Kidney tubule cell (primary cell): ENCODE results near the gene CDKL1.
A peak's percentile ranks its signal among the peaks of the same experiment; 100 is the strongest.
"Not testable (repeated sequence)": the region's sequence is repeated elsewhere in the genome, so short reads cannot be mapped to it uniquely, and the experiment has no call there.

Experiments used
- DNase-seq: peaks from one replicate; pipeline ENCODE4 v3.0.0-alpha.2; 2018; ENCODE audit warnings: low spot score

CDKL1 gene

DNA sequence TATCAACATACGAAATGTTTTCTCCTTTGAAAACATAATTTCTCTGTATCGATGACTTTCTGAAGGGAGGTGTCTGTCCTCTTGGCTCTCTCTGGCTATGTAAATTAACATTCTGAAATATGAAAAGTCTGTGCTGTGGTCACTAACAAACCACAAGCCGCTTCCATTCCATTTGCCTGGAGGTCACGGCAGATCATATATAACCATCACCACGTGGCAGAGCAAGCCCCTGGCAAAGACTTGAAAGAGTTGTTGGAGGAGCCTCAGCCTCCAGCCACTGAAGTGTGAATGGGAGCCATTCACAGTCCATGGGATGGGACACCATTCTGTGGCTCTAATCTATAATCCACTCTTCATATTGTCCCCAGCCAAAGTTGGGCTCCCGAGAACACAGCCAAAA is 39.6 kb downstream of the CDKL1 start:
- DNase-seq: no peak

DNA sequence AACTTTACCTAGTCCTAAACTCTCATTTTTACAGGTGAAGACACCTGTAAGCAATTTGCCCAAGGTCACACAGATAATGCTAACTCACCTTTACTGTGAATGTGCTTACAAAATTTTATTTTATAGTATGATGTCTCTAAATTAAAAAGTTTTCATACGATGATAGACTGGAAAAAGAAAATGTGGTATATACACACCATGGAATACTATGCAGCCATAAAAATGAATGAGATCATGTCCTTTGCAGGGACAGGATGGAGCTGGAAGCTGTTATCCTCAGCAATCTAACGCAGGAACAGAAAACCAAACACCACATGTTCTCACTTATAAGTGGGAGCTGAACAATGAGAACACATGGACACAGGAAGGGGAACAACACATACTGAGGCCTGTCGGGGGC is 40.4 kb downstream of the CDKL1 start:
- DNase-seq: not testable (repeated sequence)

GRCh38 chr14:50355692-50356091 is 41.0 kb downstream of the CDKL1 start:
- DNase-seq: peak; percentile 40

- DNase-seq: no peak
Observed at GRCh38 chr14:50354527-50354926, 42.2 kb downstream of the CDKL1 start.

DNA sequence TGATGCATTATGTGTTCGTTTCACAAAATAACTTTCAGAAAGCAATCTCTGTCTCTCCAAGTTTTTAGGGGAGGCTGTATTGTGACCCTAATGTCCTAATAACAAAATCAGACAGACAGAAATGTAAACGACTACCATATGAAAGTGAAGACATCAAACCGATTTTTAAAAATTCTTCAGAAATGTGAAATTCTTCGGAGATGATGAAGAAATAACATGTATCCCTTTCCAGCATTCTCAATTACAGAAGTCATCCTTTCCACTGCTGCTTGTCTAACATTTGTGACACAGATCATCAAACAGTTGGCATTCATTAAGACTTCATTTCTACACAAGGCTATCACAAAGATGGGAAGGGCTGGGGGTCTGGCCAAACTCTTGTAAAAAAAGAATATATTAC is 43.6 kb downstream of the CDKL1 start:
- no peak for DNase-seq

GRCh38 chr14:50352584-50352983 is 44.1 kb downstream of the CDKL1 start:
- DNase-seq: no peak

GRCh38 chr14:50350975-50351374 is 45.7 kb downstream of the CDKL1 start:
- peak; percentile 81 for DNase-seq

GRCh38 chr14:50348933-50349332 is 47.7 kb downstream of the CDKL1 start:
- no peak for DNase-seq

DNA sequence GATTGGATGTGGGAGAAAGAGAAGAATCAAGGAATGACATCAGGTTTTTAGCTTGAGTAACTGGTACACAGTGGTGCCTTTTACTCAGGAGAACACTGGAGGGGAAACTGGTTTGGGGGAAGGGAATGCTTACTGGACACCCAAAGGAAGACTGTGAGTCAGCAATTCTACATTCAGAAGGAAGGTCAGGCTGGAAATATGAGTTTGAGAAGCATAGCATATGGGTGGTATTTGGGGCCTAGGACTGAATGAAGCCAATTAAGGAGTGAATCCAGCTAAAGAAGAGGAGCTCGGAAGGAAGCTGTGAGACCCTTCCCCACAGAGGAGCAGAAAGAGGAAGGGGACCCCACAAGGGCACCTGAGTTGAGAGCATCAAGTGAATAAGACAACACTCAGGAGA is 49.2 kb downstream of the CDKL1 start:
- peak; percentile 73 for DNase-seq

DNA sequence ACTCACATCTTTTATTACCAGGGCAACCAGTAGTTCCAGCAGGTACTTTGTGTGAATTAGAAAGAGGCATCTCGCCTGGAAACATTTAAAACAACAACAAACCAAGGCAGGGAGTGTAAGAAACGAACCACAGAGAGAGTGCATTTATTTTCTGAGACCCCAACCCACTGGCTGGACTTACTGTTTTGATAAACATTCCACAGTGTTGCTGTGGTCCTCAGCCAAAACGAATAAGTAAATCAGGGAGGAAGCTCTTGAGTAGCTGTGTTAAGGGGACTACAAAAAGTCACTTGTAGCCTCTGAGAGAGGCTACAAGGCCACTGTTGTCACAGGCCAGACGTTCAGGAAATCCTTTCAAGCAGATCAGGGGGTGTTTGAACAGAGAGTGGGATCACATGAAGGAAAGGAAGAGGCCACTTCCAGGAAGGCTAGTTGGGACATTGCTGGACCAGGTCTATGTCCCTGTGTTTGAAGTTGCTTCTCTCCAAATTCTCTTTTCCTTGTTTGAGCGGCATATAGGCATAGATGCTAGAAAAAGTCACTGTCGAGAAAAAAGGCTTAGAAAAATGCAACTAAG is 50.7 kb downstream of the CDKL1 start:
- peak; percentile 27 for DNase-seq

GRCh38 chr14:50344876-50345563 is 51.7 kb downstream of the CDKL1 start:
- DNase-seq: peak; percentile 27

DNA sequence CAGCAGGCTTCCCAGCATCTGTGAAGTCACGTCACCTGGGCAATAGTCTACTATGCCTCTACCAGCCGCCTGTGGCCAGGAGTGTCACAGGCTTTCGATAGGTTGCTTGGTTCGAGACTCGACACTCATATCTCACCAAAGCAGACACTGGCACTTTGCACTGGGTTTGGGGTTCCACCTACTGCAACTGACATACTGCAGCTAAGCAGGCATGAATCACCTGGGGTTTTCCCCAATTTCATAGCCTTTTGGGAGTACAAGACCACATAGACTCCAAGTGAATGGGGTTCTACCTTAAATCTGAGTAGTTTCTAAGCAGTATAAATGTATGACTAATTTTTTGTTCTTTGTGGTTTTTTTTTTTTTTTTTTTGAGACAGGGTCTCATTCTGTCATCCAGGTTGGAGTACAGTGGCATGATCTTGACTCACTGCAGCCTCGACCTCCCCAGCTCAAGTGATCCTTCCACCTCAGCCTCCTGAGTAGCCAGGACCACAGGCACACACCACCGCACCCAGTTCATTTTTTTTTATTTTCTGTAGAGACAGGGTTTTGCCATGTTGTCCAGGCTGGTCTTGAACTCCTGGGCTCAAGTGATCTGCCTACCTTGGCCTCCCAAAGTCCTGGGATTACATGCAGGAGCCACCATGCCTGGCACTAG is 52.4 kb downstream of the CDKL1 start:
- peak; percentile 93 for DNase-seq

- no peak for DNase-seq
Observed at GRCh38 chr14:50343434-50343833, 53.2 kb downstream of the CDKL1 start.

GRCh38 chr14:50342221-50343078 is 54.2 kb downstream of the CDKL1 start:
- DNase-seq: peak; percentile 79

GRCh38 chr14:50340963-50341362 is 55.7 kb downstream of the CDKL1 start:
- DNase-seq: no peak

- DNase-seq: no peak
Observed at GRCh38 chr14:50340045-50340444, 56.6 kb downstream of the CDKL1 start.

GRCh38 chr14:50339178-50339804 is 57.4 kb downstream of the CDKL1 start:
- DNase-seq: no peak

GRCh38 chr14:50338587-50338986 is 58.1 kb downstream of the CDKL1 start:
- no peak for DNase-seq

- DNase-seq: no peak
Observed at GRCh38 chr14:50335989-50336824, 60.5 kb downstream of the CDKL1 start.

GRCh38 chr14:50335389-50335788 is 61.3 kb downstream of the CDKL1 start:
- DNase-seq: peak; percentile 47

DNA sequence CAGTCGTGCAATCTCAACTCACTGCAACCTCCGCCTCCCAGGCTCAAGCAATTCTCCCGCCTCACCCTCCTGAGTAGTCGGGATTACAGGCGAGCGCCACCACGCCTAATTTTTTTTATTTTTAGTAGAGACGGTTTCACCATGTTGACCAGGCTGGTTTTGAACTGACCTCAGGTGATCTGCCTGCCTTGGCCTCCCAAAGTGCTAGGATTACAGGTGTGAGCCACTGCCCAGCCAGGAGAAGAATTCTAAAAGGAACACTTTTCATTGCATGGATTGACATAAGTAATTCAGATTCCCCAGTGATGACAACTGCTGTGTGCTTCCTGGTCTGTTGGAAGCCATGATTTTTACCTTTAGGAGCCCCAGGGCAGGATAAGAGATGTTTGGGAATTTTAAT is 62.5 kb downstream of the CDKL1 start:
- peak; percentile 33 for DNase-seq
